Lower leg skin (tissue), 3 donors: ENCODE results near the gene NAALADL2.

Experiments
- POLR2A ChIP-seq, 2 donors: fragments of 450-650 bp; IDR thresholded peaks; one replicate each; pipeline ENCODE4 v1.6.1; 2016 to 2017; ENCODE audit warnings: antibody characterized with exemption in 2 of 2, mild to moderate bottlenecking in 1 of 2, moderate library complexity in 1 of 2
- TF ChIP-seq, protein P1 (sequence below), 3 donors: fragments of 450-650 bp; IDR thresholded peaks; one replicate each; pipeline ENCODE4 v1.5.1; 2016; ENCODE audit warnings: antibody characterized with exemption in 3 of 3, mild to moderate bottlenecking in 3 of 3, moderate library complexity in 2 of 3

DNA sequence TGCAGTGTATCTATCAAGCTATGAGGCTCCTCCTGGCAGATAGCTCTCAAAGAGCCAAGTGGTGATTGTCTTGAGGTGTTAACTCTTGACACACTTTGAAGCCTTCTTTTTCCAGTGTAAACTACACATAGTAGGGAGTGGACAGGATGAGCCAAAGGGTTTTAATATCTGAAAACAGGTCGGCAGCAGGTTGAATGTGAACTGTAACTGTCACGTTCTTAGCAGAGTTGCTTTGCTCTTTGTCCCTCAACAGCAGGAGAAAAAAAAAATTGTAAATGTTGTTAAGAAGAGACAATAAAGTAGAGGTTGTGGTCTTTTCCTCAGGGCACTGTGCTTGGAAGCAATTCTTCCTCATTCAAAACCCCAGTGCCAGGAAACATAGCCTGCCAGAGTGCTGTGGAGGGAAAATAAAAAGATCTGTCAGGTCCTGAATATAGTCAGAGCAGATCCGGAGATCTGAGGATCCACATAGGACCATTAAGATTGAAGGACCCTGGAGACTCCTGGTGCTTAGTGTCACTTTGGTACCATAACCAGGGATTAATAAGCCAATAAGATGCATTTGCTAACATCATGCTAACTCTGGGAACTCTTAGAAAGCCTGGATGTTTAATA, 229.7 kb downstream of the NAALADL2 start:
- TF ChIP-seq, protein P1, sequence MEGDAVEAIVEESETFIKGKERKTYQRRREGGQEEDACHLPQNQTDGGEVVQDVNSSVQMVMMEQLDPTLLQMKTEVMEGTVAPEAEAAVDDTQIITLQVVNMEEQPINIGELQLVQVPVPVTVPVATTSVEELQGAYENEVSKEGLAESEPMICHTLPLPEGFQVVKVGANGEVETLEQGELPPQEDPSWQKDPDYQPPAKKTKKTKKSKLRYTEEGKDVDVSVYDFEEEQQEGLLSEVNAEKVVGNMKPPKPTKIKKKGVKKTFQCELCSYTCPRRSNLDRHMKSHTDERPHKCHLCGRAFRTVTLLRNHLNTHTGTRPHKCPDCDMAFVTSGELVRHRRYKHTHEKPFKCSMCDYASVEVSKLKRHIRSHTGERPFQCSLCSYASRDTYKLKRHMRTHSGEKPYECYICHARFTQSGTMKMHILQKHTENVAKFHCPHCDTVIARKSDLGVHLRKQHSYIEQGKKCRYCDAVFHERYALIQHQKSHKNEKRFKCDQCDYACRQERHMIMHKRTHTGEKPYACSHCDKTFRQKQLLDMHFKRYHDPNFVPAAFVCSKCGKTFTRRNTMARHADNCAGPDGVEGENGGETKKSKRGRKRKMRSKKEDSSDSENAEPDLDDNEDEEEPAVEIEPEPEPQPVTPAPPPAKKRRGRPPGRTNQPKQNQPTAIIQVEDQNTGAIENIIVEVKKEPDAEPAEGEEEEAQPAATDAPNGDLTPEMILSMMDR (IDR thresholded peaks at IDR 0.05), result no peak
- TF ChIP-seq POLR2A (IDR thresholded peaks at IDR 0.05), result no peak
